Cardiac muscle cell (in vitro differentiated cells and primary cell): Measurements from ENCODE around the gene SPOCK2. TPM values are rescaled to one million over a fixed set of nuclear protein-coding genes. Genes with fewer than 3 reads are reported as not detected.

ENCODE experiments used
- DNase-seq, 2 donors: peaks; one replicate each; pipeline versions ENCODE4 v3.0.0 to v3.0.0-alpha.2; 2010 to 2017; ENCODE audit warnings: low read depth in 1 of 2, low spot score in 1 of 2
- H3K27ac ChIP-seq: fragments of 200-600 bp; sonication (generic); 2 replicates; pipeline ENCODE4 v1.5.1; 2016
- H3K27me3 ChIP-seq: fragments of 200-600 bp; sonication (generic); 2 replicates; pipeline ENCODE4 v1.6.0; 2016; ENCODE audit warnings: control low read depth
- H3K36me3 ChIP-seq: fragments of 200-600 bp; sonication (generic); 2 replicates; pipeline ENCODE4 v1.5.1; 2016; ENCODE audit warnings: control low read depth
- H3K4me1 ChIP-seq: fragments of 200-600 bp; sonication (generic); 2 replicates; pipeline ENCODE4 v1.8.1; 2017; ENCODE audit warnings: low read depth, mild to moderate bottlenecking, mixed run types
- H3K4me3 ChIP-seq: fragments of 200-600 bp; sonication (generic); 2 replicates; pipeline ENCODE4 v1.5.1; 2016; ENCODE audit warnings: mild to moderate bottlenecking
- H3K9me3 ChIP-seq: fragments of 200-600 bp; sonication (generic); 2 replicates; pipeline ENCODE4 v1.5.1; 2017; ENCODE audit warnings: low read depth, mild to moderate bottlenecking, control low read depth
- CTCF ChIP-seq: IDR thresholded peaks from 2 replicates; pipeline ENCODE4 v1.5.1; 2012; ENCODE audit warnings: low read depth, mild to moderate bottlenecking, low read length
- polyA plus RNA-seq: library from polyadenylated mRNA; unstranded; fragments of >200 nt; fragmentation: Nextera tagmentation; extraction: Ambion mirVana; gene quantifications from 2 replicates; pipeline ENCODE4 v1.2.1, GENCODE V29; 2016
- total RNA-seq: library from RNA; depleted of rRNA; stranded (reverse); fragments of >200 nt; gene quantifications from 2 replicates; pipeline ENCODE4 v1.2.3, GENCODE V29; 2016

Gene SPOCK2
- total and polyA plus RNA-seq, 2 experiments from 2014 or later = 3.9 to 5.0 TPM

GRCh38 chr10:72107325-72108003 lies 19.1 kb upstream of the SPOCK2 start:
- TF ChIP-seq CTCF = no peak
- Histone ChIP-seq H3K36me3 (peaks cover 2% of the 10 kb centered on the region), H3K4me1 (peaks cover 18% of the 10 kb centered on the region), H3K27me3 (no peaks in the 10 kb centered on the region), H3K4me3 (no peak overlapping the region), H3K9me3 (no peaks in the 10 kb centered on the region), H3K27ac (no peak overlapping the region)
- no peak for DNase-seq

GRCh38 chr10:72106896-72107295 lies 18.5 kb upstream of the SPOCK2 start:
- Histone ChIP-seq H3K4me1 (peaks cover 18% of the 10 kb centered on the region), H3K4me3 (no peak overlapping the region), H3K36me3 (peaks cover 2% of the 10 kb centered on the region), H3K9me3 (no peaks in the 10 kb centered on the region), H3K27me3 (no peaks in the 10 kb centered on the region), H3K27ac (no peak overlapping the region)
- no peak for TF ChIP-seq CTCF
- no peak for DNase-seq

GRCh38 chr10:72106154-72106849 lies 18.0 kb upstream of the SPOCK2 start:
- H3K9me3 ChIP-seq = no peaks in the 10 kb centered on the region
- no peaks in the 10 kb centered on the region for H3K27me3 ChIP-seq
- peaks cover 18% of the 10 kb centered on the region for H3K4me1 ChIP-seq
- H3K4me3 ChIP-seq = no peak overlapping the region
- H3K36me3 ChIP-seq = peaks cover 2% of the 10 kb centered on the region
- no peak for DNase-seq
- no peak for TF ChIP-seq CTCF
- H3K27ac ChIP-seq = no peak overlapping the region

- peaks cover 18% of the 10 kb centered on the region for H3K4me1 ChIP-seq
- TF ChIP-seq CTCF = no peak
- no peak overlapping the region for H3K4me3 ChIP-seq
- H3K9me3 ChIP-seq = no peaks in the 10 kb centered on the region
- no peak for DNase-seq
- no peak overlapping the region for H3K27ac ChIP-seq
- H3K36me3 ChIP-seq = peaks cover 2% of the 10 kb centered on the region
- no peaks in the 10 kb centered on the region for H3K27me3 ChIP-seq
Observed at GRCh38 chr10:72105710-72106109, 17.4 kb upstream of the SPOCK2 start.

GRCh38 chr10:72105098-72105475 lies 16.7 kb upstream of the SPOCK2 start:
- H3K27me3 ChIP-seq = no peaks in the 10 kb centered on the region
- peaks cover 2% of the 10 kb centered on the region for H3K36me3 ChIP-seq
- no peak for DNase-seq
- H3K27ac ChIP-seq = no peak overlapping the region
- no peak overlapping the region for H3K4me3 ChIP-seq
- TF ChIP-seq CTCF = no peak
- peaks cover 17% of the 10 kb centered on the region for H3K4me1 ChIP-seq
- H3K9me3 ChIP-seq = no peaks in the 10 kb centered on the region
